Parathyroid adenoma (tissue), 2 donors: ENCODE results near the gene ULBP1.
A peak's percentile ranks its signal among the peaks of the same experiment; 100 is the strongest.

Source experiments
- H2AFZ ChIP-seq: fragments of 300-600 bp; sonication (generic); one replicate; pipeline ENCODE4 v1.7.0; 2017; ENCODE audit warnings: antibody characterized with exemption, mild to moderate bottlenecking
- H3K27ac ChIP-seq: fragments of 300-600 bp; sonication (generic); one replicate; pipeline ENCODE4 v1.7.0; 2017
- H3K27me3 ChIP-seq: fragments of 300-600 bp; sonication (generic); one replicate; pipeline ENCODE4 v1.7.0; 2017; ENCODE audit warnings: low read length; ENCODE audit not compliant: control insufficient read depth, insufficient read depth
- H3K36me3 ChIP-seq: fragments of 300-600 bp; sonication (generic); one replicate; pipeline ENCODE4 v1.7.0; 2017; ENCODE audit warnings: low read length; ENCODE audit not compliant: control insufficient read depth, insufficient read depth
- H3K4me1 ChIP-seq: fragments of 300-600 bp; sonication (generic); one replicate; pipeline ENCODE4 v1.7.0; 2017; ENCODE audit warnings: control low read depth
- H3K4me2 ChIP-seq: fragments of 300-600 bp; sonication (generic); one replicate; pipeline ENCODE4 v1.7.0; 2017; ENCODE audit warnings: low read length
- H3K4me3 ChIP-seq: fragments of 300-600 bp; sonication (generic); one replicate; pipeline ENCODE4 v1.7.0; 2017; ENCODE audit warnings: low read depth, low read length
- H3K79me2 ChIP-seq: fragments of 300-600 bp; sonication (generic); one replicate; pipeline ENCODE4 v1.7.0; 2017; ENCODE audit warnings: control low read depth
- H3K9ac ChIP-seq: fragments of 300-600 bp; sonication (generic); one replicate; pipeline ENCODE4 v1.7.0; 2017; ENCODE audit warnings: mild to moderate bottlenecking
- H3K9me3 ChIP-seq: fragments of 300-600 bp; sonication (generic); one replicate; pipeline ENCODE4 v1.7.0; 2017; ENCODE audit warnings: low read length; ENCODE audit not compliant: control insufficient read depth
- TF ChIP-seq, protein P1 (sequence below): fragments of 300-600 bp; sonication (generic); IDR thresholded peaks from one replicate; pipeline ENCODE4 v1.7.0; 2017; ENCODE audit warnings: antibody characterized with exemption, mild to moderate bottlenecking
- donor health status: primary hyperparathyroidism.

ULBP1 gene

DNA sequence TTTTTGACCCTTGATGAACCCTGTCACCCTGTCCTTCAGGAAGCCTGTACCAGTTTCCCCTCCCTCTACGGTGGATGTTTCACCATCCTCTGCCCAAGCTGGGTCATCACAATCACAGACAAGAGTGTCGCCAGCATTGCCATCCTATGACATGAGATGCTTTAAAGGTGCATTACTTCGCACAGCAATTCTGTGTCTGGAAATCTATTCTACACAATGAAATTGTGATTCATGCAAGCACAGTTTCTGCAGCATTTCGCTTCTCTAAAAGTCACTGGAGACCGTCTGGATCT, 24.4 kb upstream of the ULBP1 start:
- Histone ChIP-seq H3K27ac (no peak overlapping the region), H3K4me2 (no peak overlapping the region), H2AFZ (no peak overlapping the region), H3K27me3 (no peaks in the 10 kb centered on the region), H3K4me3 (peak overlapping the region; percentile 34), H3K9me3 (no peaks in the 10 kb centered on the region), H3K4me1 (peaks cover 3% of the 10 kb centered on the region), H3K79me2 (no peaks in the 10 kb centered on the region), H3K9ac (no peak overlapping the region), H3K36me3 (no peaks in the 10 kb centered on the region)
- TF ChIP-seq, protein P1, sequence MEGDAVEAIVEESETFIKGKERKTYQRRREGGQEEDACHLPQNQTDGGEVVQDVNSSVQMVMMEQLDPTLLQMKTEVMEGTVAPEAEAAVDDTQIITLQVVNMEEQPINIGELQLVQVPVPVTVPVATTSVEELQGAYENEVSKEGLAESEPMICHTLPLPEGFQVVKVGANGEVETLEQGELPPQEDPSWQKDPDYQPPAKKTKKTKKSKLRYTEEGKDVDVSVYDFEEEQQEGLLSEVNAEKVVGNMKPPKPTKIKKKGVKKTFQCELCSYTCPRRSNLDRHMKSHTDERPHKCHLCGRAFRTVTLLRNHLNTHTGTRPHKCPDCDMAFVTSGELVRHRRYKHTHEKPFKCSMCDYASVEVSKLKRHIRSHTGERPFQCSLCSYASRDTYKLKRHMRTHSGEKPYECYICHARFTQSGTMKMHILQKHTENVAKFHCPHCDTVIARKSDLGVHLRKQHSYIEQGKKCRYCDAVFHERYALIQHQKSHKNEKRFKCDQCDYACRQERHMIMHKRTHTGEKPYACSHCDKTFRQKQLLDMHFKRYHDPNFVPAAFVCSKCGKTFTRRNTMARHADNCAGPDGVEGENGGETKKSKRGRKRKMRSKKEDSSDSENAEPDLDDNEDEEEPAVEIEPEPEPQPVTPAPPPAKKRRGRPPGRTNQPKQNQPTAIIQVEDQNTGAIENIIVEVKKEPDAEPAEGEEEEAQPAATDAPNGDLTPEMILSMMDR = no peak

DNA sequence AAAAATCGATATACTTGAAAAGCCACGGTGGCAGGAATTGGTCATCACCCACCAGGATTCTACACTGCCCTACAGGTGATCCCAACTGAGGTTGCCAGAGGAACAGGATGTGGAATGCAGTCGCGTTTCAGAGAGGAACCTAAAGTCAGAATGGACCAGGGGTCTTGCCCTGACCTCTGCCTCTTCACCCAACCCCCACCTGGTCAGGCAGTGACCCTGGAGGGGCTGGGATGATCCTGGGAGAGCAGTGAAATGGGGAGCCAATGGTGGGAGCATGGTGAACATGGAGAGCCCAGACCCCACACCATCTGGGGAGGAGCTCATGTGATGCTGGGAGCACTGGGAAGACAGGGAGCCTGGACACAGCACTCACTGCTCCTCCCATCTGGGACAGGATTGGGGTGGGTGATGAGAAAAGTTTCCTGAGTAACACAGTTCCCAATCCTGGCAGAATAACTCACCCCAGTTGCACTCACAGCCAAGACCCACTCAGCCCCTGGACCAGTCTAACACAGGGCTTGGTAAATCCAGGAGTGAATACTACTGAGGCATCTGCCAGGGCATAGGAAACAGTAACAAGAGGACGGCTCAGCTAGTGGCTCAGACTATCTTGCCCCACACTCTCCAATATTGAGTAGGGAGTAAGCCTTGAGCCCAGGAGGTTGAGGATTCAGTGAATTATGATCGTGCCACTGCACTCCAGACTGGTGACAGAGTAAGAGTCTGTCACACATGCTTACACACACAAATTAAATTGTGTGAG, 23.7 kb upstream of the ULBP1 start:
- Histone ChIP-seq H3K9ac (no peak overlapping the region), H3K36me3 (no peaks in the 10 kb centered on the region), H3K4me1 (peaks cover 3% of the 10 kb centered on the region), H2AFZ (no peak overlapping the region), H3K4me2 (no peak overlapping the region), H3K27ac (no peak overlapping the region), H3K4me3 (no peak overlapping the region), H3K79me2 (no peaks in the 10 kb centered on the region), H3K9me3 (no peaks in the 10 kb centered on the region), H3K27me3 (no peaks in the 10 kb centered on the region)
- TF ChIP-seq, protein P1 = no peak

DNA sequence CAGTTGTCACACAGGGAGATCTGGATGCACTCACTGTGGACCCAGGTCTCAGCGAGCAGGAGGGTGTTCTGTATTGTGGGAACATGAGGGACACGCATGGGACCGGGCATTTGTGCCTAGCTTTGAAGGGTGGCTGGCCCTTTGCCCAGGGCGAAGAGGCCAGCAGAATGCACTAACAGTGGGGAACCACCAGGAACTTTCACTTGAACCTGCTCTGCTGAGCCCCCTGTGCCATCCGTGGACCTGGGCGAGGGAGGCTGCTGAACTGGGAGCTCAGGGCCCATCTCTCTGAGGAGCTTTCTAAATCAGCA, 23.1 kb upstream of the ULBP1 start:
- Histone ChIP-seq H3K4me3 (no peak overlapping the region), H3K27me3 (no peaks in the 10 kb centered on the region), H3K9ac (no peak overlapping the region), H3K79me2 (no peaks in the 10 kb centered on the region), H3K4me1 (peaks cover 3% of the 10 kb centered on the region), H3K27ac (no peak overlapping the region), H3K9me3 (no peaks in the 10 kb centered on the region), H3K36me3 (no peaks in the 10 kb centered on the region), H2AFZ (no peak overlapping the region), H3K4me2 (no peak overlapping the region)
- TF ChIP-seq, protein P1 = no peak

DNA sequence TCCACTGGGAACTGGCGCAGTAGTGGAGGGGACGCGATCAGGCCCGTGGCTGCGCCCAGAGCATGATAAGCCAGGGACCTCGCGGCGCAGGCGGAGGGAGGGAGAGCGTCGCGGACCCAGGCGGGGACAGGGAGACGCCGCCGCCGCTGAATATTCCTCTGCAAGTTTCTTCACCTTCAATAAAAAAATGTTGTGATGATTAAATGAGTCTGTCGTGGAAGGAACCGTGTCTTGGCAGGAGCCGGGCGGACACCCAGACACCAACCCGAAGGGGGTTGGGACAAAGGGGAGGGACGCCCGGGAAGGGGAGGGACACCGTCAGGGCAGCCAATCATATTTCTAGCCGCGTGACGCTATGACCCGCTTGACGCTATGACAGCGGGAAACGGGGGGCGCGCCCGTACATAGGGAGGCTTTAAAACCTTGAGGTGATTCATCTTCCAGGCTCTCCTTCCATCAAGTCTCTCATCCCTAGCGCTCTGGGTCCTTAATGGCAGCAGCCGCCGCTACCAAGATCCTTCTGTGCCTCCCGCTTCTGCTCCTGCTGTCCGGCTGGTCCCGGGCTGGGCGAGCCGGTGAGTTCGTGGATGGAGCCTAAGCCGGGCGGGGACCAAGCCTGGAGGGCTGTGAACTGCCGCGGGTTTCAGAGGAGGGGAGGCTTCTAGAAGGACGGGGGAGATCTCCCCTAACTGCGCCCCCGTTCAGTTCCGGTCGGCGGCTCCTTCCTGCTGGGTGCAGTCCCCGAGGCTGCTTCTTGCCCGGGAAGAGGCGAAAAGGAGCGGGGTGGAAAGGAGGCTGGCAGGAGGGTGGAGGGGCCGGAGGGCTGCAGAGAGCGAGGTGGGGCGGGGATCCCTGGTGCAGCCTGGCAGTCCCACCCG, 21.9 kb upstream of the ULBP1 start, which contains the start of gene ULBP2:
Gene ULBP2 (plus strand): TSS at position 432 of the 878 bp plus-strand sequence. CDS start 59 bp downstream, at position 491.
- H2AFZ ChIP-seq = peak within 1 kb of the TSS; percentile 86
- peaks cover 3% of the 10 kb centered on the region for H3K4me1 ChIP-seq
- H3K36me3 ChIP-seq = no peaks in the 10 kb centered on the region
- TF ChIP-seq, protein P1 = no peak
- no peaks in the 10 kb centered on the region for H3K79me2 ChIP-seq
- no peaks in the 10 kb centered on the region for H3K27me3 ChIP-seq
- no peaks in the 10 kb centered on the region for H3K9me3 ChIP-seq
- H3K9ac ChIP-seq = no peak within 1 kb of the TSS
- peak within 1 kb of the TSS; percentile 39 for H3K4me3 ChIP-seq
- no peak within 1 kb of the TSS for H3K27ac ChIP-seq
- H3K4me2 ChIP-seq = peak within 1 kb of the TSS; percentile 84
